Breast epithelium (tissue), 3 donors: ENCODE measurements around the gene ADAMTS2.

ENCODE experiments used
- CTCF ChIP-seq, 3 donors: fragments of 450-650 bp; IDR thresholded peaks; one replicate each; pipeline ENCODE4 v1.5.1; 2016 to 2017; ENCODE audit warnings: antibody characterized with exemption in 3 of 3, mild to moderate bottlenecking in 3 of 3, moderate library complexity in 3 of 3
- POLR2A ChIP-seq: fragments of 450-650 bp; IDR thresholded peaks from one replicate; pipeline ENCODE4 v1.6.1; 2016; ENCODE audit warnings: antibody characterized with exemption, mild to moderate bottlenecking, moderate library complexity
- POLR2AphosphoS5 ChIP-seq, 3 donors: sonication (generic); formaldehyde crosslinking; IDR thresholded peaks; one replicate each; pipeline ENCODE4 v1.6.1; 2017; ENCODE audit warnings: antibody characterized with exemption in 3 of 3

DNA sequence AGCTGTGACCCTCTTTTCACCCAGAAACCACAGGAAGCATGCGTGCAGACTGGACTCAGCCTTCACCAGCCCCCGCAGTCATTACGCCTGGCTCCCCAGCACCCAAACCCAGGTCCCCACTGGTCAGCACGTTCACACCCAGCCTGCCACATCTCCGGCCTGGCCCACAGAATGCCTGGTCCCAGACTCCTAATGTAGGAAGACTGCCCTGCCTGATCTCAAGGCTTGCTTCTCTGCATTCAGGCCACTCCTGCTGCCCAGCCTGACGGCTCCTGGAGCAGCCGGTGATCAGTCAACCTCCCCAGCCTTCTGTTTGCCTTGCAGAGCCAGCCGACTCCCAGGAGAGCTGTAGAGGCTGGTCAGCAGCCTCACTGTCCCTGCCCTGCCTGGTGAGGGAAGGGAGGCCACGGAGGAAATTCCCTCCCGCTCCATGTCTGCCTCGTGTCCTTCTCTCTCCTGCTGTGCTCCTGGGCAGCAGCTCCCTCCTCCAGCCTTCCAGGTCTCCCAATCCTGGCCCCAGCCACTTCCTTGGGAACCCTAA is 25.4 kb downstream of the ADAMTS2 start:
- TF ChIP-seq POLR2AphosphoS5 (IDR thresholded peaks at IDR 0.05) (no peak), CTCF (IDR thresholded peaks at IDR 0.05) (no peak), POLR2A (no peak)
